ENCODE results near the gene NBEA.

Gene NBEA

GRCh38 chr13:35208587-35208986, 266.5 kb downstream of the NBEA start:
- H3K4me1 Mint-ChIP-seq, result no peaks in the 10 kb centered on the region
- ATAC-seq (replicated peaks) (no peak), DNase-seq (no peak)
- H3K27me3 Mint-ChIP-seq, result no peaks in the 10 kb centered on the region
- no peak overlapping the region for H3K27ac Mint-ChIP-seq
- H3K9me3 Mint-ChIP-seq, result no peaks in the 10 kb centered on the region
- no peak overlapping the region for H3K4me3 Mint-ChIP-seq
- peaks cover 1 to 4% of the 10 kb centered on the region in 2 donors for H3K36me3 Mint-ChIP-seq

DNA sequence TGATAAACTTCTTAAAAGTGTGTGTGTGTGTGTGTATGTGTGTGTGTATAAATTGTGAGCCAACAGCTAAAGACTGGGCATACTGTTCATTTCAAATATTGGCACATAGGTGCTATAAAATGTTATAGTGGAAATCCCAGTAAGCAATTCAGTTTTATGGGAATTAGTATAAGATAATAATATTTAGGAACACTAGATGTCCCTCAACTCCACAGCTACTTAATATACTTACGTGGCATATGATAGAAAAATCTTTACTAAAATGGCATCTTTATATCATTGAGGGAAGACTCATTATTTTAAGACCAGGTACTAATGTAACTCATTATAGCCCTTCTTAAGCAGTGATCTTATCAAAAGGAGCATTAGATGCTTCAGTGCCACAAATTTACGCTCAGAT, 268.2 kb downstream of the NBEA start:
- H3K27me3 Mint-ChIP-seq, result no peaks in the 10 kb centered on the region
- ATAC-seq (replicated peaks) (no peak), DNase-seq (no peak)
- H3K4me1 Mint-ChIP-seq, result no peaks in the 10 kb centered on the region
- no peak overlapping the region for H3K27ac Mint-ChIP-seq
- peaks cover 1 to 9% of the 10 kb centered on the region in 2 donors for H3K36me3 Mint-ChIP-seq
- H3K4me3 Mint-ChIP-seq, result no peak overlapping the region
- H3K9me3 Mint-ChIP-seq, result no peaks in the 10 kb centered on the region

DNA sequence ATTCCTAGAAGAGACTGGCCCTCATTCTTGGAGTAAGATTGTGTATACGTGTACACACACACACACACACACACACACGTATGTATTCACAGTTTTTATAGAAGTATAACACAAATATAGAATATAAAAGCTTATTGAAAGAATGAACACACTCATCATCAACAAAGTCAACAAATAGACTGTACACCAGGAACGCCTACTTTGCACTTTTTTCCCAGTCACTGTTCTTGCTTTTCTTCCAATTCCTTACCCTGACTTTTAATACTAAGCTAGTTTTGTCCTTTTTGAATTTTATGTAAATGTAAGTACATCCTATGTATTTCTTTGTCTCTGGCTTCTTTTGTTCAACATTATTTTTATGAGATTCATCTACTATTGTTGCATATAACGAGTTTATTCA, 269.9 kb downstream of the NBEA start:
- no peaks in the 10 kb centered on the region for H3K27me3 Mint-ChIP-seq
- no peaks in the 10 kb centered on the region for H3K9me3 Mint-ChIP-seq
- H3K4me3 Mint-ChIP-seq, result no peak overlapping the region
- no peak for DNase-seq
- no peak overlapping the region for H3K27ac Mint-ChIP-seq
- H3K36me3 Mint-ChIP-seq, result peaks cover 4 to 9% of the 10 kb centered on the region in 2 donors
- ATAC-seq (replicated peaks), result no peak
- no peaks in the 10 kb centered on the region for H3K4me1 Mint-ChIP-seq

DNA sequence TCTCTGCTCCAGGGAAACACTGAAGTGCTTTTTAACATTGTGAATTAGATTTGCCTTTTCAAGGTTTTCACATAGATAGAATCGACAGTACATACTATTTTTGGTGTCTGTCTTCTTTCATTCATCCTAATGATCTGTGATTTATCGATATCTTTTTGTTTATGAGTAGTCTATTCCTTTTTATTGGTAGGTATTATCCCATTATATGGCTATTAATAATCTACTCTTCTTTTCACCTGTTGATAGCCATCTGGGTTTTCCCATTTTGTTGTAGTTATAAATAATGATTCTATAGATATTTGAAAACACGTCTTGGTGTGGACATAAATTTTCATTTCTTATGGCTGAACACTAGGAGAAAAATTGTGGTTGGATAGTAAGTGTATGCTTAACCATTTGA, 271.8 kb downstream of the NBEA start:
- ATAC-seq (replicated peaks), result no peak
- no peaks in the 10 kb centered on the region for H3K4me1 Mint-ChIP-seq
- no peak overlapping the region for H3K27ac Mint-ChIP-seq
- H3K4me3 Mint-ChIP-seq, result no peak overlapping the region
- DNase-seq, result no peak
- H3K27me3 Mint-ChIP-seq, result no peaks in the 10 kb centered on the region
- no peaks in the 10 kb centered on the region for H3K9me3 Mint-ChIP-seq
- peaks cover 4 to 9% of the 10 kb centered on the region in 2 donors for H3K36me3 Mint-ChIP-seq

GRCh38 chr13:35216131-35216530, 274.1 kb downstream of the NBEA start:
- no peak for DNase-seq
- Mint-ChIP-seq H3K4me1 (no peaks in the 10 kb centered on the region), H3K27ac (no peak overlapping the region), H3K9me3 (peaks cover 5 to 6% of the 10 kb centered on the region in 2 donors), H3K36me3 (peaks cover 13 to 18% of the 10 kb centered on the region in 2 donors), H3K4me3 (no peak overlapping the region), H3K27me3 (no peaks in the 10 kb centered on the region)
- no peak for ATAC-seq (replicated peaks)

DNA sequence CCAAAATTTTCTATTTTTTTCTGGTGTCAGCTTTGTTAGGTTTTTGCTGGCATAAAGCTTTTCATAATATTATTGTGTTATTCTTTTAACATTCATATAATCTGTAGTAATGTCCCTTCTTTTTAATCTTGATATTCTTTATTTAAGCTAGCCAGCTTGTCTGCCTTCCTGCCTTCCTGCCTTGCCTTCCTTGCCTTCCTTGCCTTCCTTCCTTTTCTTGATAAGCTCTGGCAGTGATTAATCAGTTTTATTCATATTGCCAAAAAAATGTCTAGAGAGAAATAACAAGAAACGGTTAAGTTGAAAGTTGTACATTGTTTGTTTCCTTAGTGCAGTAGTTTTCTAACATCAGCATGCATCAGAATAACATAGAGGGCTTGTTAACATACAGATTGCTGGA, 277.0 kb downstream of the NBEA start:
- Mint-ChIP-seq H3K4me3 (no peak overlapping the region), H3K4me1 (no peaks in the 10 kb centered on the region), H3K9me3 (peaks cover 7 to 8% of the 10 kb centered on the region in 2 donors), H3K36me3 (peaks cover 12 to 13% of the 10 kb centered on the region in 2 donors), H3K27me3 (no peaks in the 10 kb centered on the region), H3K27ac (no peak overlapping the region)
- no peak for DNase-seq
- ATAC-seq (replicated peaks), result no peak

DNA sequence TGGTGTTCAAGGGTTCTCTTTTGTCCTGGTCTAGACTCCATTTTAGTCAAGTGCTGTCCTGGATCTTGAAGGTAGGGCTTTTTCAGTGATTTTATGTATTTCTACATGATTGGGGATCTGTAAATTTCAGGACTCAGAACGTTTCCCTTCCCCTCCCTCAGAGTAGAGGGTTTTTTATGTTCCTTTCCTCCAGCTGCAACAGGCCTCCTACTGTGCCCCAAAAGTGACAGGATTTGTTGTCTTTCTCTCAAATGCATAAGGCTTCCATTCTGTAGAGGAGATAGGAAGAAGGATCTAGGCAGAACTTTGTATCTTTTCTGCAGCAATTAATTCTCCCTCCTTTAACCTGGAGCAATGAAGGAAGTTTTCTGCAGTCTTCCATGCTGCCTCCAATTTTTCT, 283.1 kb downstream of the NBEA start:
- Mint-ChIP-seq H3K27ac (no peak overlapping the region), H3K9me3 (peaks cover 5 to 8% of the 10 kb centered on the region in 2 donors), H3K4me3 (no peak overlapping the region), H3K36me3 (peaks cover 9 to 11% of the 10 kb centered on the region in 2 donors), H3K4me1 (no peaks in the 10 kb centered on the region), H3K27me3 (no peaks in the 10 kb centered on the region)
- DNase-seq (no peak), ATAC-seq (replicated peaks) (no peak)

GRCh38 chr13:35225582-35225981, 283.5 kb downstream of the NBEA start:
- Mint-ChIP-seq H3K27ac (no peak overlapping the region), H3K4me3 (no peak overlapping the region), H3K4me1 (no peaks in the 10 kb centered on the region), H3K36me3 (peaks cover 7 to 9% of the 10 kb centered on the region in 2 donors), H3K9me3 (peaks cover 5 to 7% of the 10 kb centered on the region in 2 donors), H3K27me3 (no peaks in the 10 kb centered on the region)
- ATAC-seq (replicated peaks) (no peak), DNase-seq (no peak)

GRCh38 chr13:35228536-35228935, 286.5 kb downstream of the NBEA start:
- Mint-ChIP-seq H3K4me3 (no peak overlapping the region), H3K27ac (no peak overlapping the region), H3K9me3 (peaks cover 0 to 2% of the 10 kb centered on the region in 2 donors), H3K4me1 (no peaks in the 10 kb centered on the region), H3K27me3 (no peaks in the 10 kb centered on the region), H3K36me3 (peaks cover 2 to 5% of the 10 kb centered on the region in 2 donors)
- ATAC-seq (replicated peaks) (no peak), DNase-seq (no peak)

DNA sequence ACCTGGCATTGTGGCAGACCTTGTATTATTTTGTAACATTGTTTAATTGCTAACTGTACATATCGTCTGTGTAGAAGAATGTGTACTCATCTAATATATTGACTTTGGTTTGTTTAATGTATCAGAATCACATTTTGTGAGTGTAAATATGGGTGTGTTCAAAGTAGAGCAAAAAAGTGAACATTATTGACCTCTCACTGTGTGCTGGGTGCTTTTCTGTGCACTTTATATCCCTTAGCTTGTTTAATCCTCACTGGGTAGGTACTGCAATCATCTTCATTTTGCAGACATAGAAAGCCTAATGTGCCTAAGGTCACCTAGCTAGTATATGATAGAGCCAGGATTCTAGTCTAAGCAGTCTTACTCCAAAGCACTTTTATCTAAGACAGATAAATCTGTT, 289.4 kb downstream of the NBEA start:
- H3K4me3 Mint-ChIP-seq, result no peak overlapping the region
- H3K36me3 Mint-ChIP-seq, result peaks cover 2% of the 10 kb centered on the region in 2 donors
- no peaks in the 10 kb centered on the region for H3K27me3 Mint-ChIP-seq
- H3K9me3 Mint-ChIP-seq, result no peaks in the 10 kb centered on the region
- no peak for ATAC-seq (replicated peaks)
- DNase-seq, result no peak
- no peak overlapping the region for H3K27ac Mint-ChIP-seq
- no peaks in the 10 kb centered on the region for H3K4me1 Mint-ChIP-seq

GRCh38 chr13:35238274-35238673, 296.2 kb downstream of the NBEA start:
- DNase-seq, result no peak
- H3K9me3 Mint-ChIP-seq, result no peaks in the 10 kb centered on the region

GRCh38 chr13:35252536-35253205, 310.6 kb downstream of the NBEA start:
- Mint-ChIP-seq H3K9me3 (peaks cover 8 to 9% of the 10 kb centered on the region in 2 donors), H3K4me3 (no peak overlapping the region), H3K36me3 (peaks cover 13 to 26% of the 10 kb centered on the region in 2 donors), H3K27me3 (no peaks in the 10 kb centered on the region), H3K4me1 (peaks cover 4 to 5% of the 10 kb centered on the region in 2 donors), H3K27ac (no peak overlapping the region)
- no peak for DNase-seq
- ATAC-seq (replicated peaks), result peak; percentile 52 to 67

More at GRCh38 chr13:35238274-35238673, 296.2 kb downstream of the NBEA start:
- no peaks in the 10 kb centered on the region for H3K27me3 Mint-ChIP-seq
- H3K4me1 Mint-ChIP-seq, result no peaks in the 10 kb centered on the region
- peaks cover 2 to 10% of the 10 kb centered on the region in 2 donors for H3K36me3 Mint-ChIP-seq
- H3K4me3 Mint-ChIP-seq, result no peak overlapping the region
- no peak for ATAC-seq (replicated peaks)
- no peak overlapping the region for H3K27ac Mint-ChIP-seq

DNA sequence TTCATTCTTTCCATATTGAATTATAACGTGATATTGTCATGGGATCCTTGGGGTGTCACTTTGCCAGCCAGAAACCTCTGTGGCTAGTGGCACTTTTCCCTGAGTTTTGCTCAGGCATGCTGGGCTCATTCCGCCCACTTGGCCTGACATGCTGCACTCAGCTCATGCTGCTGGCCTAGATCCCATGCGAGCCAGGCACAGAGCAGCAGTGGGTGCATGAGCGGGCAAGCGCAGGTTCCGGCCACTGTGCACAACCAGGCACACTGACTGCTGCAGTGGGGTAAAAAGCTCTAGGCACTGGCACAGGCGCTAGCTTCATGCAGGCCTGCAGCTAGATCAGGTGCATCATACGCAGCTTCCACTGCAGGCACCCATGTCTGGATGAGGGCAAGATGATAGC, 313.2 kb downstream of the NBEA start:
- H3K27me3 Mint-ChIP-seq, result no peaks in the 10 kb centered on the region
- H3K9me3 Mint-ChIP-seq, result peaks cover 8 to 9% of the 10 kb centered on the region in 2 donors

GRCh38 chr13:35256459-35257148, 314.5 kb downstream of the NBEA start:
- Mint-ChIP-seq H3K36me3 (peaks cover 6 to 11% of the 10 kb centered on the region in 2 donors), H3K27ac (no peak overlapping the region), H3K27me3 (no peaks in the 10 kb centered on the region), H3K4me3 (no peak overlapping the region), H3K4me1 (peaks cover 4% of the 10 kb centered on the region in 2 donors), H3K9me3 (peaks cover 4 to 7% of the 10 kb centered on the region in 2 donors)
- DNase-seq, result no peak
- no peak for ATAC-seq (replicated peaks)

More for the DNA sequence above, 313.2 kb downstream of the NBEA start:
- no peak for ATAC-seq (replicated peaks)
- Mint-ChIP-seq H3K4me1 (peaks cover 4 to 5% of the 10 kb centered on the region in 2 donors), H3K27ac (no peak overlapping the region), H3K36me3 (peaks cover 10 to 20% of the 10 kb centered on the region in 2 donors), H3K4me3 (no peak overlapping the region)
- no peak for DNase-seq

DNA sequence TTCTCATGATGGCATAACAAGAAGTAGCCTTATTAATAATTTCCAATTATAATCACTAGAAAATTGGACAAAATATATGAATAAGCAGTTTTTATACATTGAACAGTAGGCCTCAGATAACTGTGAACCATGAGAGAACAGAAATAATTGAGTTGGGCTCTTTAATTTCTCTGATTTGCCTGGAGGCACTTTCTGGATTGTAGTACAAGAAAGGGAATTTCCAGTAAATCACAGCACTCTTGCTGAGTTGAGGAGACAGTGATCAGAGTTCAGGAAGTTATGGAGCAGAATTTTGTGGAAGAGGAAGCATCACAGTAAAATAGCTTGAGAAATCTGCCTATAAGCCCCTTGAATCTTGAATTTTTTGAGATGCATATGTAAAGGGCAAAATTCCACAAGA, 318.2 kb downstream of the NBEA start:
- no peak for DNase-seq
- H3K27me3 Mint-ChIP-seq, result no peaks in the 10 kb centered on the region
- no peak overlapping the region for H3K27ac Mint-ChIP-seq
- no peaks in the 10 kb centered on the region for H3K4me1 Mint-ChIP-seq
- no peak for ATAC-seq (replicated peaks)
- peaks cover 2 to 4% of the 10 kb centered on the region in 2 donors for H3K36me3 Mint-ChIP-seq
- peaks cover 7 to 9% of the 10 kb centered on the region in 2 donors for H3K9me3 Mint-ChIP-seq
- H3K4me3 Mint-ChIP-seq, result no peak overlapping the region
